OCI-LY3 (cell line): ENCODE data around the gene SLC14A1.

Experiments used
- H2AFZ ChIP-seq: fragments of 200-600, 300-600 bp; shearing (Covaris generic); 2 replicates; pipeline ENCODE4 v1.6.0; 2014; ENCODE audit warnings: antibody characterized with exemption, low read depth, low read length
- H3K27ac ChIP-seq: fragments of 200-600, 300-600 bp; sonication (generic); 2 replicates; pipeline ENCODE4 v1.5.1; 2014; ENCODE audit warnings: mild to moderate bottlenecking, low read length, moderate library complexity, mixed read lengths
- H3K27me3 ChIP-seq: fragments of 200-600, 300-600 bp; sonication (generic); 2 replicates; pipeline ENCODE4 v1.6.1; 2014; ENCODE audit warnings: low read depth, low read length, mixed read lengths
- H3K36me3 ChIP-seq: fragments of 200-600, 300-600 bp; sonication (generic); replicated peaks from 2 replicates; pipeline ENCODE3; 2014; ENCODE audit warnings: low read depth, low read length, mixed read lengths
- H3K4me1 ChIP-seq: fragments of 300-600, 200-600 bp; sonication (generic); 2 replicates; pipeline ENCODE4 v1.6.1; 2014; ENCODE audit warnings: low read length, mixed read lengths
- H3K4me2 ChIP-seq: fragments of 200-600, 300-600 bp; sonication (generic); 2 replicates; pipeline ENCODE4 v1.6.1; 2014; ENCODE audit warnings: low read length, mixed read lengths
- H3K4me3 ChIP-seq: fragments of 300-600, 200-600 bp; sonication (generic); 2 replicates; pipeline ENCODE4 v1.5.1; 2014; ENCODE audit warnings: antibody characterized with exemption, mild to moderate bottlenecking, low read length, moderate library complexity
- H3K79me2 ChIP-seq: fragments of 300-600, 200-600 bp; shearing (Covaris generic); 2 replicates; pipeline ENCODE4 v1.6.1; 2014; ENCODE audit warnings: mild to moderate bottlenecking, low read length, mixed read lengths
- H3K9ac ChIP-seq: fragments of 300-600, 200-600 bp; shearing (Covaris generic); 2 replicates; pipeline ENCODE4 v1.6.0; 2014; ENCODE audit warnings: mild to moderate bottlenecking, low read length, moderate library complexity
- H3K9me3 ChIP-seq: fragments of 200-600, 300-600 bp; shearing (Covaris generic); 2 replicates; pipeline ENCODE4 v1.6.1; 2014; ENCODE audit warnings: low read length, mixed read lengths; ENCODE audit not compliant: insufficient read depth
- H4K20me1 ChIP-seq: fragments of 200-600, 300-600 bp; sonication (generic); 2 replicates; pipeline ENCODE4 v1.6.1; 2016; ENCODE audit warnings: low read length, mixed read lengths; ENCODE audit not compliant: insufficient read depth
- CTCF ChIP-seq: fragments of 200-600, 300-600 bp; sonication (generic); IDR thresholded peaks from 2 replicates; pipeline ENCODE4 v1.5.1; 2014; ENCODE audit warnings: antibody characterized with exemption, low read length, low read depth
- EZH2phosphoT487 ChIP-seq: fragments of 200-600 bp; shearing (Covaris generic); IDR thresholded peaks from 2 replicates; pipeline ENCODE4 v1.6.1; 2018; ENCODE audit warnings: antibody characterized with exemption, mixed run types, low read depth

Gene SLC14A1

GRCh38 chr18:45727068-45727467 is 3.1 kb downstream of the SLC14A1 start:
- Histone ChIP-seq H3K27ac (no peak overlapping the region), H3K27me3 (peaks cover 6% of the 10 kb centered on the region), H3K9ac (no peak overlapping the region), H3K79me2 (no peaks in the 10 kb centered on the region), H2AFZ (no peak overlapping the region), H3K36me3 (no peaks in the 10 kb centered on the region), H3K4me3 (no peak overlapping the region), H3K4me2 (no peak overlapping the region), H3K9me3 (no peaks in the 10 kb centered on the region), H3K4me1 (peaks cover 6% of the 10 kb centered on the region), H4K20me1 (no peaks in the 10 kb centered on the region)
- TF ChIP-seq EZH2phosphoT487 (no peak), CTCF (no peak)

DNA sequence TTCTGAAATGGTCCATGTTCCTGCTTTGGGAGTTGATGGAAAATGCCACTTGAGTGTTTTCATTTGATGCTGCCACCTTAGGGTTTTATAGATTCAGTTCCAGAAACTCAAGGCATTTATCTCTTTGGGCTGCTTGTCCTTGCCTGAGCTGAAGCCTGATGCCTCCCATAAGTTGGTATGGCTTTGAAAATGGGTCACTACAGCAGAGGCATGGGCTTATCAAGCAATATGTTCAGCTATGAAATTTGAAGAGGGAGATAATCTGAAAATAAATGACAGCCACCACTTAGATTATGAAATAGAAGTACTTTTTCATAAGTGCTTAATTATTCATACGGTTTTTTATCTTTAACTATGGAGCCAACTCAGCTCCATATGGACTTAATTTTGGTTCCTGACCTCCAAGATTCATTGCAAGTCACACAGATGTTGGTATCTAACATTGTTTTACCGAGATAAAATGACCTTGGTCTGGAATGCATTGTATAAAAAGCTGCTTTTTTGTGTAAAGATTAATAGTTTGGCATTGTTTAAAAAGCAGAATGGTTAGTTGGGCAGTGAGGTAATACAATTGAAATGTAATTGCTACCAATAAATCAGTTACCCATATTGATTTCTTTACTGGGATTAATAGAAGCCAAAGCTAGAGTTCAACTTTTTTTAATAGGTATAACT is 4.5 kb downstream of the SLC14A1 start:
- peaks cover 9% of the 10 kb centered on the region for H3K4me1 ChIP-seq
- H3K9me3 ChIP-seq = no peaks in the 10 kb centered on the region
- no peak overlapping the region for H3K27ac ChIP-seq
- H3K4me3 ChIP-seq = no peak overlapping the region
- H3K4me2 ChIP-seq = no peak overlapping the region
- no peak overlapping the region for H3K9ac ChIP-seq
- H2AFZ ChIP-seq = no peak overlapping the region
- H3K79me2 ChIP-seq = no peaks in the 10 kb centered on the region
- H4K20me1 ChIP-seq = no peaks in the 10 kb centered on the region
- no peaks in the 10 kb centered on the region for H3K27me3 ChIP-seq
- H3K36me3 ChIP-seq = no peaks in the 10 kb centered on the region
- TF ChIP-seq EZH2phosphoT487 (no peak), CTCF (no peak)

DNA sequence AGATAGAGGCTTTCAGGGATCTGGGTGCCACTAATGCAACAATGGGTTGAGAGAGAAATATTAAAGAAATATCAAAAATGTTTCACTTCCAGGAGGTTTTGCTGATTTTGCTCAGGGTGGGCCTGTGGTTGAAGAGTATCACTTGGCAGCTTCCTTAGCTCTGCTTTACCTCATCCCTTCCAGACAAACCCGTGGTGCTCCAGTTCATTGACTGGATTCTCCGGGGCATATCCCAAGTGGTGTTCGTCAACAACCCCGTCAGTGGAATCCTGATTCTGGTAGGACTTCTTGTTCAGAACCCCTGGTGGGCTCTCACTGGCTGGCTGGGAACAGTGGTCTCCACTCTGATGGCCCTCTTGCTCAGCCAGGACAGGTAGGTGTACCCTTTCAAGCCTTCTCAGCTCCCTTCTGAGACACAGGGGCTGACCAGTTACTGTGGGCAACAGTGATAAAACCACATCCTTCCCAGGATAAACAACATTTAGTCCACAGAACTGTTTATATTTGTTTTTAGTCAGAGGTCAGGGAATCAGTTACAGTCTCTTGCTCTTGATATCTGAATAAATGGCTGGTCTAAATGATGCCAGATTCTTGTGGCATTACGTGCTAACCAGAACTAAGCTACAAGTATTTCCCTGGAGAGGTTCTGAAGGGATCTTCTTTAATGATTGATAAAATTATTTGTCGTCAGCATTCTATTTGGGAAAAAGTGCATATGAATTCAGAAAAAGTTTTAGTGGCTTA is 7.0 kb downstream of the SLC14A1 start:
- Histone ChIP-seq H3K9ac (no peak overlapping the region), H3K9me3 (no peaks in the 10 kb centered on the region), H4K20me1 (no peaks in the 10 kb centered on the region), H3K27me3 (no peaks in the 10 kb centered on the region), H3K4me2 (no peak overlapping the region), H3K4me1 (peaks cover 31% of the 10 kb centered on the region), H3K79me2 (no peaks in the 10 kb centered on the region), H3K36me3 (no peaks in the 10 kb centered on the region), H3K27ac (no peak overlapping the region), H2AFZ (no peak overlapping the region), H3K4me3 (no peak overlapping the region)
- no peak for TF ChIP-seq CTCF
- TF ChIP-seq EZH2phosphoT487 = no peak

DNA sequence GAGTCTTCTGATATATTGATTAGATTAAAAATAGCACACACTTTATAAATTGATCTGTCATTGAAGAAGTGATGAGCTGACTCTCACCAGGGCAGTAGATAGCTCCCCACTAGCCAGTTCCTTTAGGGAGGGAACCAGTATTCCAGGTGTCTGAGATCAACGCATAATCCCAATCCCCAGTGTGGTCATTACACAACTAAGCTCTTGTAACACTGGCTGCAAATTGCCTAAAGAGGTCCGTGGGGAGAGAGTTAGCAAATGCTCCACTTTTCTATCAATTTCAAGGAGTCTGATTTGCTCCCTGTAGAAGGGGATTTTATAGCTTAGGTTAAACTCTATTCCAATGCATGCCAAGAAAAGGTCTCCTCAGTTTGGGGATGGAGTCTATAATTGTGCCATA is 7.7 kb downstream of the SLC14A1 start:
- TF ChIP-seq EZH2phosphoT487 (no peak), CTCF (no peak)
- Histone ChIP-seq H2AFZ (no peak overlapping the region), H3K79me2 (no peaks in the 10 kb centered on the region), H3K36me3 (no peaks in the 10 kb centered on the region), H3K4me1 (peaks cover 27% of the 10 kb centered on the region), H3K4me3 (no peak overlapping the region), H3K4me2 (no peak overlapping the region), H4K20me1 (no peaks in the 10 kb centered on the region), H3K9ac (no peak overlapping the region), H3K27me3 (no peaks in the 10 kb centered on the region), H3K27ac (no peak overlapping the region), H3K9me3 (no peaks in the 10 kb centered on the region)
